GM21423 (cell line): ENCODE measurements around the gene CADM2.
A peak's percentile ranks its signal among the peaks of the same experiment; 100 is the strongest.
"Not testable (repeated sequence)": the region's sequence is repeated elsewhere in the genome, so short reads cannot be mapped to it uniquely, and the experiment has no call there.

ENCODE experiments used
- ATAC-seq: cut with Tn5 transposase; IDR thresholded peaks from one replicate; pipeline ENCODE4 v1.9.1; 2021; ENCODE audit warnings: mild to moderate bottlenecking, moderate library complexity; ENCODE audit not compliant: unreplicated experiment

Gene CADM2

GRCh38 chr3:84958495-84959469 is at the start of gene CADM2:
Gene CADM2, plus strand, starts transcription at chr3:84958989.
- peak; percentile 94 for ATAC-seq

GRCh38 chr3:84918592-84918991 is 40.2 kb upstream of the CADM2 start:
- not testable (repeated sequence) for ATAC-seq

- ATAC-seq = no peak
Measured at GRCh38 chr3:84922682-84923081, 36.1 kb upstream of the CADM2 start.

GRCh38 chr3:84925571-84925970 is 33.2 kb upstream of the CADM2 start:
- no peak for ATAC-seq

GRCh38 chr3:84943379-84943778 is 15.4 kb upstream of the CADM2 start:
- no peak for ATAC-seq

- no peak for ATAC-seq
Measured at GRCh38 chr3:84946240-84946639, 12.5 kb upstream of the CADM2 start.

GRCh38 chr3:84959470-84960271 is 882 bp downstream of the CADM2 start:
- ATAC-seq = peak; percentile 2

GRCh38 chr3:84960581-84960980 is 1.8 kb downstream of the CADM2 start:
- ATAC-seq = no peak

GRCh38 chr3:84961011-84961410 is 2.2 kb downstream of the CADM2 start:
- no peak for ATAC-seq

GRCh38 chr3:84961521-84962255 is 2.9 kb downstream of the CADM2 start:
- no peak for ATAC-seq

GRCh38 chr3:84962415-84962814 is 3.6 kb downstream of the CADM2 start:
- ATAC-seq = no peak

- ATAC-seq = no peak
Measured at GRCh38 chr3:84963137-84963536, 4.3 kb downstream of the CADM2 start.

- no peak for ATAC-seq
Measured at GRCh38 chr3:84965141-84965540, 6.4 kb downstream of the CADM2 start.

GRCh38 chr3:84967767-84968581 is 9.2 kb downstream of the CADM2 start:
- no peak for ATAC-seq

- ATAC-seq = no peak
Measured at GRCh38 chr3:84968701-84969235, 10.0 kb downstream of the CADM2 start.

- ATAC-seq = no peak
Measured at GRCh38 chr3:84974347-84974746, 15.6 kb downstream of the CADM2 start.

- no peak for ATAC-seq
Measured at GRCh38 chr3:84977021-84977420, 18.2 kb downstream of the CADM2 start.

- ATAC-seq = no peak
Measured at GRCh38 chr3:84978843-84979242, 20.1 kb downstream of the CADM2 start.

- no peak for ATAC-seq
Measured at GRCh38 chr3:84980011-84980410, 21.2 kb downstream of the CADM2 start.

- ATAC-seq = no peak
Measured at GRCh38 chr3:84980456-84980855, 21.7 kb downstream of the CADM2 start.
